ENCODE results near the gene KCTD16.

The KCTD16 gene

GRCh38 chr5:144531188-144531587 lies 360.5 kb downstream of the KCTD16 start:
- Mint-ChIP-seq H3K36me3 (ENCODE audit: insufficient read depth) (no peaks in the 10 kb centered on the region), H3K27me3 (no peaks in the 10 kb centered on the region), H3K4me1 (no peaks in the 10 kb centered on the region), H3K9me3 (peaks cover 25% of the 10 kb centered on the region), H3K27ac (ENCODE audit: low read depth) (no peak overlapping the region), H3K4me3 (no peak overlapping the region)
- ATAC-seq (replicated peaks; ENCODE audit: extremely low read depth, poor library complexity, severe bottlenecking) (no peak), DNase-seq (ENCODE audit: low spot score in 2 of 2) (no peak)
